ENCODE results near the gene LTN1. TPM values are rescaled to one million over a fixed set of nuclear protein-coding genes. Genes with fewer than 3 reads are reported as not detected.

The LTN1 gene
- total RNA-seq (10 to 100 TPM; 28.0 to 59.8 TPM), polyA plus RNA-seq (ENCODE audit: insufficient read length in 2 of 2) (10 to 100 TPM; 17.0 to 25.5 TPM)
- long read RNA-seq, donor 1: 0 reads
- long read RNA-seq, donor 2, full-length matches to known transcripts: 1 of 1 reads
- long read RNA-seq, donor 2, partial matches to known transcripts: 0 of 1 reads
- long read RNA-seq, donor 2, other reads (novel, unspliced or antisense): 0 of 1 reads
- long read RNA-seq, donor 3, partial matches to known transcripts: 6 of 6 reads
- long read RNA-seq, donor 3, other reads (novel, unspliced or antisense): 0 of 6 reads
- long read RNA-seq, donor 4: 0 reads

- no peaks in the 10 kb centered on the region for H3K27me3 ChIP-seq (ENCODE audit: control insufficient read depth, insufficient read depth, low read length)
- WGBS (ENCODE audit: insufficient coverage): under 1% methylated on average over 40 of the region's 43 CpGs
- peaks cover 12% of the 10 kb centered on the region for H3K4me1 ChIP-seq (ENCODE audit: control insufficient read depth, insufficient read depth, low read length)
- H3K4me3 ChIP-seq (ENCODE audit: low read depth, low read length): peak within 1 kb of the TSS; percentile 100
- peaks cover 2% of the 10 kb centered on the region for H3K36me3 ChIP-seq (ENCODE audit: control insufficient read depth, insufficient read depth, low read length)
- H3K27ac ChIP-seq (ENCODE audit: low read depth, low read length): peak within 1 kb of the TSS; percentile 95
- peak; percentile 99 to 100 (median 99) for DNase-seq (ENCODE audit: low read depth in 4 of 6, low spot score in 6 of 6)
- H3K9me3 ChIP-seq (ENCODE audit: control insufficient read depth, insufficient read depth, low read length): no peaks in the 10 kb centered on the region
Measured at GRCh38 chr21:28992526-28993292, at the start of gene LTN1. TSS of gene LTN1 (minus strand) at chr21:28992877. CDS start at chr21:28992805, 72 bp downstream.

GRCh38 chr21:29034678-29035077 is 42.0 kb upstream of the LTN1 start:
- peaks cover 25% of the 10 kb centered on the region for H3K36me3 ChIP-seq (ENCODE audit: control insufficient read depth, insufficient read depth, low read length)
- no peak for DNase-seq (ENCODE audit: low read depth in 4 of 6, low spot score in 6 of 6)
- WGBS (ENCODE audit: insufficient coverage): 88% methylated on average over 1 of the region's 1 CpG

GRCh38 chr21:29033871-29034270 is 41.2 kb upstream of the LTN1 start:
- H3K36me3 ChIP-seq (ENCODE audit: control insufficient read depth, insufficient read depth, low read length): peaks cover 25% of the 10 kb centered on the region
- no peaks in the 10 kb centered on the region for H3K4me1 ChIP-seq (ENCODE audit: control insufficient read depth, insufficient read depth, low read length)
- no peak overlapping the region for H3K4me3 ChIP-seq (ENCODE audit: low read depth, low read length)
- WGBS (ENCODE audit: insufficient coverage): 87% methylated on average over 3 of the region's 3 CpGs
- no peak for DNase-seq (ENCODE audit: low read depth in 4 of 6, low spot score in 6 of 6)
- peak overlapping the region; percentile 58 for H3K27ac ChIP-seq (ENCODE audit: low read depth, low read length)
- no peaks in the 10 kb centered on the region for H3K27me3 ChIP-seq (ENCODE audit: control insufficient read depth, insufficient read depth, low read length)
- H3K9me3 ChIP-seq (ENCODE audit: control insufficient read depth, insufficient read depth, low read length): no peaks in the 10 kb centered on the region

More at GRCh38 chr21:29034678-29035077, 42.0 kb upstream of the LTN1 start:
- Histone ChIP-seq H3K4me3 (ENCODE audit: low read depth, low read length) (no peak overlapping the region), H3K27ac (ENCODE audit: low read depth, low read length) (peak overlapping the region; percentile 57), H3K27me3 (ENCODE audit: control insufficient read depth, insufficient read depth, low read length) (no peaks in the 10 kb centered on the region), H3K4me1 (ENCODE audit: control insufficient read depth, insufficient read depth, low read length) (no peaks in the 10 kb centered on the region), H3K9me3 (ENCODE audit: control insufficient read depth, insufficient read depth, low read length) (no peaks in the 10 kb centered on the region)

GRCh38 chr21:29033301-29033700 is 40.6 kb upstream of the LTN1 start:
- H3K9me3 ChIP-seq (ENCODE audit: control insufficient read depth, insufficient read depth, low read length): no peaks in the 10 kb centered on the region
- H3K36me3 ChIP-seq (ENCODE audit: control insufficient read depth, insufficient read depth, low read length): peaks cover 28% of the 10 kb centered on the region
- no peaks in the 10 kb centered on the region for H3K27me3 ChIP-seq (ENCODE audit: control insufficient read depth, insufficient read depth, low read length)
- H3K27ac ChIP-seq (ENCODE audit: low read depth, low read length): peak overlapping the region; percentile 58
- H3K4me3 ChIP-seq (ENCODE audit: low read depth, low read length): no peak overlapping the region
- WGBS (ENCODE audit: insufficient coverage): no CpG with 5 or more reads among the region's 4 CpGs
- no peaks in the 10 kb centered on the region for H3K4me1 ChIP-seq (ENCODE audit: control insufficient read depth, insufficient read depth, low read length)
- DNase-seq (ENCODE audit: low read depth in 4 of 6, low spot score in 6 of 6): no peak

- no peak overlapping the region for H3K27ac ChIP-seq (ENCODE audit: low read depth, low read length)
- H3K9me3 ChIP-seq (ENCODE audit: control insufficient read depth, insufficient read depth, low read length): no peaks in the 10 kb centered on the region
- 100% methylated on average over 1 of the region's 1 CpG for WGBS (ENCODE audit: insufficient coverage)
- peaks cover 2% of the 10 kb centered on the region for H3K4me1 ChIP-seq (ENCODE audit: control insufficient read depth, insufficient read depth, low read length)
- no peaks in the 10 kb centered on the region for H3K27me3 ChIP-seq (ENCODE audit: control insufficient read depth, insufficient read depth, low read length)
- H3K4me3 ChIP-seq (ENCODE audit: low read depth, low read length): no peak overlapping the region
- peaks cover 24% of the 10 kb centered on the region for H3K36me3 ChIP-seq (ENCODE audit: control insufficient read depth, insufficient read depth, low read length)
- DNase-seq (ENCODE audit: low read depth in 4 of 6, low spot score in 6 of 6): no peak
Measured at GRCh38 chr21:29030909-29031308, 38.2 kb upstream of the LTN1 start.

- no peak overlapping the region for H3K27ac ChIP-seq (ENCODE audit: low read depth, low read length)
- no peaks in the 10 kb centered on the region for H3K27me3 ChIP-seq (ENCODE audit: control insufficient read depth, insufficient read depth, low read length)
- H3K4me1 ChIP-seq (ENCODE audit: control insufficient read depth, insufficient read depth, low read length): peaks cover 3% of the 10 kb centered on the region
- H3K4me3 ChIP-seq (ENCODE audit: low read depth, low read length): no peak overlapping the region
- no peak for DNase-seq (ENCODE audit: low read depth in 4 of 6, low spot score in 6 of 6)
- H3K36me3 ChIP-seq (ENCODE audit: control insufficient read depth, insufficient read depth, low read length): peaks cover 21% of the 10 kb centered on the region
- H3K9me3 ChIP-seq (ENCODE audit: control insufficient read depth, insufficient read depth, low read length): no peaks in the 10 kb centered on the region
- WGBS (ENCODE audit: insufficient coverage): no CpG with 5 or more reads among the region's 1 CpG
Measured at GRCh38 chr21:29029524-29029923, 36.8 kb upstream of the LTN1 start.

GRCh38 chr21:29025328-29025713 is 32.6 kb upstream of the LTN1 start:
- 7% methylated on average over 3 of the region's 6 CpGs for WGBS (ENCODE audit: insufficient coverage)
- H3K27me3 ChIP-seq (ENCODE audit: control insufficient read depth, insufficient read depth, low read length): no peaks in the 10 kb centered on the region
- H3K9me3 ChIP-seq (ENCODE audit: control insufficient read depth, insufficient read depth, low read length): no peaks in the 10 kb centered on the region
- DNase-seq (ENCODE audit: low read depth in 4 of 6, low spot score in 6 of 6): no peak
- peak overlapping the region; percentile 98 for H3K4me3 ChIP-seq (ENCODE audit: low read depth, low read length)
- H3K4me1 ChIP-seq (ENCODE audit: control insufficient read depth, insufficient read depth, low read length): peaks cover 7% of the 10 kb centered on the region
- H3K27ac ChIP-seq (ENCODE audit: low read depth, low read length): peak overlapping the region; percentile 100
- peaks cover 6% of the 10 kb centered on the region for H3K36me3 ChIP-seq (ENCODE audit: control insufficient read depth, insufficient read depth, low read length)

- H3K27ac ChIP-seq (ENCODE audit: low read depth, low read length): peak within 1 kb of the TSS; percentile 100
- H3K27me3 ChIP-seq (ENCODE audit: control insufficient read depth, insufficient read depth, low read length): no peaks in the 10 kb centered on the region
- WGBS (ENCODE audit: insufficient coverage): 0% methylated on average over 37 of the region's 48 CpGs
- no peaks in the 10 kb centered on the region for H3K9me3 ChIP-seq (ENCODE audit: control insufficient read depth, insufficient read depth, low read length)
- DNase-seq (ENCODE audit: low read depth in 4 of 6, low spot score in 6 of 6): peak; percentile 96 to 100 (median 99)
- H3K4me1 ChIP-seq (ENCODE audit: control insufficient read depth, insufficient read depth, low read length): peaks cover 8% of the 10 kb centered on the region
- peaks cover 6% of the 10 kb centered on the region for H3K36me3 ChIP-seq (ENCODE audit: control insufficient read depth, insufficient read depth, low read length)
- H3K4me3 ChIP-seq (ENCODE audit: low read depth, low read length): peak within 1 kb of the TSS; percentile 98
Measured at GRCh38 chr21:29024474-29025327, 32.0 kb upstream of the LTN1 start, which contains the start of gene USP16. TSS of gene USP16 (plus strand) at chr21:29024668. CDS start at chr21:29027914, 3,246 bp downstream.

- Histone ChIP-seq H3K4me1 (ENCODE audit: control insufficient read depth, insufficient read depth, low read length) (peaks cover 19% of the 10 kb centered on the region), H3K9me3 (ENCODE audit: control insufficient read depth, insufficient read depth, low read length) (no peaks in the 10 kb centered on the region), H3K4me3 (ENCODE audit: low read depth, low read length) (no peak overlapping the region), H3K27ac (ENCODE audit: low read depth, low read length) (no peak overlapping the region), H3K36me3 (ENCODE audit: control insufficient read depth, insufficient read depth, low read length) (no peaks in the 10 kb centered on the region), H3K27me3 (ENCODE audit: control insufficient read depth, insufficient read depth, low read length) (no peaks in the 10 kb centered on the region)
- DNase-seq (ENCODE audit: low read depth in 4 of 6, low spot score in 6 of 6): no peak
- 82% methylated on average over 2 of the region's 4 CpGs for WGBS (ENCODE audit: insufficient coverage)
Measured at GRCh38 chr21:29022166-29022565, 29.5 kb upstream of the LTN1 start.

Data from spinal cord (tissue), 10 donors.